ENCODE results near the gene CTBP1.

CTBP1 gene

GRCh38 chr4:1175635-1176229, 73.2 kb downstream of the CTBP1 start:
- Histone ChIP-seq H3K79me2 (ENCODE audit: low read length) (no peaks in the 10 kb centered on the region), H3K27me3 (ENCODE audit: low read depth, low read length) (peaks cover 6% of the 10 kb centered on the region; the same call in 1 of the 2 replicates), H2AFZ (ENCODE audit: low read depth, low read length) (no peak overlapping the region), H3K4me3 (ENCODE audit: low read length) (no peak overlapping the region), H4K20me1 (ENCODE audit: insufficient read depth, low read length) (no peaks in the 10 kb centered on the region), H3K9me3 (ENCODE audit: insufficient read depth, low read length) (peaks cover 12% of the 10 kb centered on the region), H3K36me3 (replicated peaks; ENCODE audit: low read depth, low read length) (no peaks in the 10 kb centered on the region), H3K4me1 (ENCODE audit: low read length) (no peaks in the 10 kb centered on the region), H3K4me2 (ENCODE audit: low read length) (no peak overlapping the region), H3K27ac (ENCODE audit: low read length) (no peak overlapping the region), H3K9ac (ENCODE audit: low read length) (no peak overlapping the region)
- TF ChIP-seq EZH2phosphoT487 (IDR thresholded peaks at IDR 0.05; ENCODE audit: low read depth): no peak
- TF ChIP-seq, protein P1, sequence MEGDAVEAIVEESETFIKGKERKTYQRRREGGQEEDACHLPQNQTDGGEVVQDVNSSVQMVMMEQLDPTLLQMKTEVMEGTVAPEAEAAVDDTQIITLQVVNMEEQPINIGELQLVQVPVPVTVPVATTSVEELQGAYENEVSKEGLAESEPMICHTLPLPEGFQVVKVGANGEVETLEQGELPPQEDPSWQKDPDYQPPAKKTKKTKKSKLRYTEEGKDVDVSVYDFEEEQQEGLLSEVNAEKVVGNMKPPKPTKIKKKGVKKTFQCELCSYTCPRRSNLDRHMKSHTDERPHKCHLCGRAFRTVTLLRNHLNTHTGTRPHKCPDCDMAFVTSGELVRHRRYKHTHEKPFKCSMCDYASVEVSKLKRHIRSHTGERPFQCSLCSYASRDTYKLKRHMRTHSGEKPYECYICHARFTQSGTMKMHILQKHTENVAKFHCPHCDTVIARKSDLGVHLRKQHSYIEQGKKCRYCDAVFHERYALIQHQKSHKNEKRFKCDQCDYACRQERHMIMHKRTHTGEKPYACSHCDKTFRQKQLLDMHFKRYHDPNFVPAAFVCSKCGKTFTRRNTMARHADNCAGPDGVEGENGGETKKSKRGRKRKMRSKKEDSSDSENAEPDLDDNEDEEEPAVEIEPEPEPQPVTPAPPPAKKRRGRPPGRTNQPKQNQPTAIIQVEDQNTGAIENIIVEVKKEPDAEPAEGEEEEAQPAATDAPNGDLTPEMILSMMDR (IDR thresholded peaks at IDR 0.05; ENCODE audit: low read depth, low read length): no peak

GRCh38 chr4:1174941-1175634, 73.8 kb downstream of the CTBP1 start:
- H3K79me2 ChIP-seq (ENCODE audit: low read length): no peaks in the 10 kb centered on the region
- H4K20me1 ChIP-seq (ENCODE audit: insufficient read depth, low read length): no peaks in the 10 kb centered on the region
- no peak overlapping the region for H2AFZ ChIP-seq (ENCODE audit: low read depth, low read length)
- no peak overlapping the region for H3K9ac ChIP-seq (ENCODE audit: low read length)
- no peaks in the 10 kb centered on the region for H3K36me3 ChIP-seq (replicated peaks; ENCODE audit: low read depth, low read length)
- H3K27ac ChIP-seq (ENCODE audit: low read length): no peak overlapping the region
- H3K9me3 ChIP-seq (ENCODE audit: insufficient read depth, low read length): peaks cover 5% of the 10 kb centered on the region
- H3K4me2 ChIP-seq (ENCODE audit: low read length): no peak overlapping the region
- peaks cover 6% of the 10 kb centered on the region; the same call in 1 of the 2 replicates for H3K27me3 ChIP-seq (ENCODE audit: low read depth, low read length)
- no peaks in the 10 kb centered on the region for H3K4me1 ChIP-seq (ENCODE audit: low read length)
- no peak overlapping the region for H3K4me3 ChIP-seq (ENCODE audit: low read length)
- TF ChIP-seq, protein P1 (IDR thresholded peaks at IDR 0.05; ENCODE audit: low read depth, low read length): no peak
- TF ChIP-seq EZH2phosphoT487 (IDR thresholded peaks at IDR 0.05; ENCODE audit: low read depth): no peak

GRCh38 chr4:1172971-1173757, 75.8 kb downstream of the CTBP1 start:
- Histone ChIP-seq H3K27ac (ENCODE audit: low read length) (no peak overlapping the region), H3K4me3 (ENCODE audit: low read length) (no peak overlapping the region), H3K79me2 (ENCODE audit: low read length) (no peaks in the 10 kb centered on the region), H3K9ac (ENCODE audit: low read length) (no peak overlapping the region), H4K20me1 (ENCODE audit: insufficient read depth, low read length) (no peaks in the 10 kb centered on the region), H3K36me3 (replicated peaks; ENCODE audit: low read depth, low read length) (no peaks in the 10 kb centered on the region), H3K4me2 (ENCODE audit: low read length) (no peak overlapping the region), H3K27me3 (ENCODE audit: low read depth, low read length) (no peaks in the 10 kb centered on the region), H3K9me3 (ENCODE audit: insufficient read depth, low read length) (no peaks in the 10 kb centered on the region), H2AFZ (ENCODE audit: low read depth, low read length) (no peak overlapping the region), H3K4me1 (ENCODE audit: low read length) (peaks cover 2% of the 10 kb centered on the region)
- TF ChIP-seq EZH2phosphoT487 (IDR thresholded peaks at IDR 0.05; ENCODE audit: low read depth): no peak
- TF ChIP-seq, protein P1 (IDR thresholded peaks at IDR 0.05; ENCODE audit: low read depth, low read length): no peak
